Stomach (tissue), 4 donors: ENCODE results near the gene ODAD2.

ENCODE experiments used
- POLR2A ChIP-seq, 4 donors: fragments of 450-650 bp; IDR thresholded peaks; one replicate each; pipeline ENCODE4 v1.6.1; 2016; ENCODE audit warnings: antibody characterized with exemption in 4 of 4, control low read depth in 2 of 4, mild to moderate bottlenecking in 1 of 4, moderate library complexity in 1 of 4
- POLR2AphosphoS5 ChIP-seq, 3 donors: sonication (generic); formaldehyde crosslinking; IDR thresholded peaks; one replicate each; pipeline ENCODE4 v1.6.1; 2016; ENCODE audit warnings: antibody characterized with exemption in 3 of 3
- TF ChIP-seq, protein P1 (sequence below), 7 experiments: fragments of 450-650 bp in 4 of 7; fragments of 200-600 bp in 3 of 7; sonication (generic) in 3 of 7; IDR thresholded peaks; one replicate each; pipeline ENCODE4 v1.5.1; 2016 to 2019; ENCODE audit warnings: antibody characterized with exemption in 7 of 7, control low read depth in 2 of 7, mild to moderate bottlenecking in 1 of 7

DNA sequence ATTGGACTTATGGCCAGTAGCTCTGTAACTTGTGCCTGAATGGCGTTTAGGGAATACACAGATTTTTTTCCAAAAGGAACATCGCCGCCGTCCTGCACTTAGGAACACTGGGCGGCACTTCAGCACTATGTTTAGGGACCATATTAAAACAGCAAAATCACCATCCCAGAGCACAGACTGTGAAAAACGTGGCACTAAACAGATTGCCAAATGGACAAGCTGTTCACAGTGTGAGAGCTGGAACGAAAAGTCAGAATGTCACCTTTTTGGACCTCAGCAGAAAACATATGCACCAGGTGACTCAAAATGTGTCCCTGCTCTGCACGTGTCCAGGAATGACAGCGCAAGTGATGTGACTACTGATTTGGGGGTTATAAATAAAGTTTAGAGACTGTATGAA is 87.9 kb downstream of the ODAD2 start:
- TF ChIP-seq, protein P1, sequence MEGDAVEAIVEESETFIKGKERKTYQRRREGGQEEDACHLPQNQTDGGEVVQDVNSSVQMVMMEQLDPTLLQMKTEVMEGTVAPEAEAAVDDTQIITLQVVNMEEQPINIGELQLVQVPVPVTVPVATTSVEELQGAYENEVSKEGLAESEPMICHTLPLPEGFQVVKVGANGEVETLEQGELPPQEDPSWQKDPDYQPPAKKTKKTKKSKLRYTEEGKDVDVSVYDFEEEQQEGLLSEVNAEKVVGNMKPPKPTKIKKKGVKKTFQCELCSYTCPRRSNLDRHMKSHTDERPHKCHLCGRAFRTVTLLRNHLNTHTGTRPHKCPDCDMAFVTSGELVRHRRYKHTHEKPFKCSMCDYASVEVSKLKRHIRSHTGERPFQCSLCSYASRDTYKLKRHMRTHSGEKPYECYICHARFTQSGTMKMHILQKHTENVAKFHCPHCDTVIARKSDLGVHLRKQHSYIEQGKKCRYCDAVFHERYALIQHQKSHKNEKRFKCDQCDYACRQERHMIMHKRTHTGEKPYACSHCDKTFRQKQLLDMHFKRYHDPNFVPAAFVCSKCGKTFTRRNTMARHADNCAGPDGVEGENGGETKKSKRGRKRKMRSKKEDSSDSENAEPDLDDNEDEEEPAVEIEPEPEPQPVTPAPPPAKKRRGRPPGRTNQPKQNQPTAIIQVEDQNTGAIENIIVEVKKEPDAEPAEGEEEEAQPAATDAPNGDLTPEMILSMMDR (IDR thresholded peaks at IDR 0.05) = no peak
- TF ChIP-seq POLR2A (IDR thresholded peaks at IDR 0.05) = no peak
- TF ChIP-seq POLR2AphosphoS5 (IDR thresholded peaks at IDR 0.05) = no peak
